MG63 (cell line): Measurements from ENCODE around the gene CDC123. TPM values are rescaled to one million over a fixed set of nuclear protein-coding genes. Genes with fewer than 3 reads are reported as not detected.

ENCODE experiments used
- total RNA-seq: library from RNA; depleted of rRNA; stranded (reverse); fragments of >200 nt; shearing (Covaris generic); gene quantifications from 2 replicates; pipeline ENCODE4 v1.2.3, GENCODE V29; 2014; ENCODE audit warnings: low replicate concordance; rRNA removed

Gene CDC123
- total RNA-seq, 1 experiment from 2014 or later, result 201 TPM

Other genes with a start within 250 kb of the CDC123 start
- 9.6 and 12.4 TPM in 2 replicates for gene UPF2, start 153.4 kb upstream of the CDC123 start, total RNA-seq
- 6.5 and 15.5 TPM in 2 replicates for gene DHTKD1, start 127.2 kb upstream of the CDC123 start, total RNA-seq
- gene SEC61A2, start 66.5 kb upstream of the CDC123 start, total RNA-seq, result 0.30 and 3.9 TPM in 2 replicates
- 67.7 and 78.4 TPM in 2 replicates for gene NUDT5, start 297 bp upstream of the CDC123 start, total RNA-seq
- 6.8 and 13.2 TPM in 2 replicates for gene CAMK1D, start 153.4 kb downstream of the CDC123 start, total RNA-seq